GM21529 (cell line): ENCODE results near the gene HYAL2.
"Not testable (repeated sequence)": the region's sequence is repeated elsewhere in the genome, so short reads cannot be mapped to it uniquely, and the experiment has no call there.

Experiments used
- ATAC-seq: cut with Tn5 transposase; IDR thresholded peaks from one replicate; pipeline ENCODE4 v1.9.1; 2021; ENCODE audit not compliant: unreplicated experiment

HYAL2 gene

GRCh38 chr3:50292159-50293078 is 30.1 kb downstream of the HYAL2 start, which contains the start of gene IFRD2:
Gene IFRD2, minus strand, starts transcription at chr3:50292429. Its CDS starts 155 bp downstream, at chr3:50292274.
- ATAC-seq, result peak; percentile 94

DNA sequence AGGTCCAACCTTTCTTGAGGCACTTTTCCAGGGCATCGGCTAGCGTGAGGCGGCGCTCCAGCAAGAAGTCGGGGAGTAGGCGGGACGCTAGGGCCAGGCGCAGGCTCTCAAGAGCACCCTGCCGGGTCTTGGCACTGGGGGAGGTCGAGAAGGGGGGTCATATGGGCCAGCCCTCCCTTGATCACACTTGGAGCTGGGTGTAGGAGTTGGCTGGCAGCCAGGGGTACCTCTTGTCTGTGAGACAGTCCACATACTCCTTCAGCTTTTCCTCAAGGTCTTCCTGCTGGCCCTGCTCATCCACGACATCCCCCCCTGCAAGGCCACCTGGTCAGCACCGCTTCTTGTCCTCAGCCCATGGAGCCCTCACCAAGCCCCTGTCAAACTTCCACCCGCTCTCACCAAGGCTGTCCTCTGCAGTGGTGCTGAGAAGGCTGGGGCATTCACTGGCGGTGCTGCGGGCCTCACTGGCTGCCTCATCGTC is 32.3 kb downstream of the HYAL2 start:
- no peak for ATAC-seq

- no peak for ATAC-seq
Observed at GRCh38 chr3:50289130-50289529, 33.4 kb downstream of the HYAL2 start.

- no peak for ATAC-seq
Observed at GRCh38 chr3:50288387-50289007, 34.0 kb downstream of the HYAL2 start.

GRCh38 chr3:50287262-50287661 is 35.3 kb downstream of the HYAL2 start:
- ATAC-seq, result no peak

- ATAC-seq, result no peak
Observed at GRCh38 chr3:50286322-50287227, 36.0 kb downstream of the HYAL2 start.

DNA sequence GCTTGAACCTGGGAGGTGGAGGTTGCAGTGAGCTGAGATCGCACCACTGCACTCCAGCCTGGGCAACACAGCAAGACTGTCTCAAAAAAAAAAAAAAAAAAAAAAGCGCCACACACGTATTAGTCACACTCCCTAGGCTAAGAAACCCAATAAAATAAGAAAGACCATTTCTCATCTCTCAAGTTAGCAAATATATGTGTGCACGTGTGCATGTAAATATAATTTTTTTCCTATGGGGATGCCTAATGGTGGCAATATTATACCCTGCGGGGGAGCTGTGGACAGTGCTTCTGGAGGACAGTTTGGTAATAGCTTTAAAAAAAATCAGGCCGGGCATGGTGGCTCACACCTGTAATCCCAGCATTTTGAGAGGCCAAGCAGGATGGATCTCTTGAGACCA is 38.4 kb downstream of the HYAL2 start:
- not testable (repeated sequence) for ATAC-seq

- ATAC-seq, result no peak
Observed at GRCh38 chr3:50279255-50280016, 43.1 kb downstream of the HYAL2 start.

DNA sequence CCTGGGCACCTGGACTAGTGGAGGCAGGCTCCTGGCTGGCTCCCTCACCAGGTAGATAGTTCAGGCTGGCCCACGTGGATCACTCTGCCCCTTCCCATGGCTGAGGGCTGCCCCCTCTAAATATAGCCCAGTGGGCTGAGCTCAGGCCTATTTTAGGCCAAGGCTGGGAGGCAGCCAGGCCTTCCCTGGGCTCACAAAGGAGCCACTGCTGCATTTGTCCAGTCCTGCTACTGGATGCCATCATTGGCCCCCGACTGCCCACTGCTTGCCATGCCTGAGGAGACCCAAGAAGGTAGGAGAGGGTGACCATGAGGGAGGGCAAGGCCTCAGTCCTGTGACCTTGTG is 43.7 kb downstream of the HYAL2 start, which contains the start of gene LSMEM2:
Gene LSMEM2 (plus strand): TSS at position 208 of the 345 bp plus-strand sequence. CDS start 27 bp downstream, at position 235.
- ATAC-seq, result no peak

DNA sequence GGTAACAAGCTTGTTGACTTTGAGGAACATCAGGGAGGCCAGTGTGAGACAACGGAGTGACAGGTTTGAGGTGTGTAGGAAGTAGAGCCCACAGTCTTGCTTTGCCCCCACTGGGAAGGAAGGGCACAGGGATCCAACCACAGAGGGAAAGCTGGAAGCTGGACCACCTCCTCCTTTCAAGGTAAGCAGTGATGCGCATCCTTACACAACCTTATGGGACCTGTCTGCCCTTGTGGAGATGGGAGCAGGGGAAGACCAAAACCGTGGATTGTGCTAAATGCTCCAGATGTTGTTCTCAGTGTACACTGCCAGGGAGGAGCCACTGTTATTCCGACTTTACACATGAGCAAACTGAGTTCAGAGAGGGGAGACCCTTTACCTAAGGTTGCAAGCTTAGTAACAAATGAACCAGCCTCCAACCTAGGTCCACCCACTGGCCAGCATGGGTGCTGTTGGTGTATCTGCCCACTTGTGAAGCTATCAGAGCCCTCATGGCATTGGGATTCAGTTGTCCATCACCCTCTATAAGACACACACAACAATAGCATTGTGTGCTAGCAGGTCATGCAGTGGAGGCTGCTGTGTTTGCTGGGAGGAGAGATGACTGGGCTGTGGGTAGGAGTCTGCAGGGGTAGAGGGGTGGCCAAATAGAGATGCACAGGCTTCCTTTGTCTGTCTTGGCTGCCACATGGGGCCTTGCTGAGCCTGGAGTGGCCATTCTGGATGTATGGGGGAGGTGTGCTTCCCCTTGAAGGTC is 44.2 kb downstream of the HYAL2 start:
- ATAC-seq, result no peak

- ATAC-seq, result no peak
Observed at GRCh38 chr3:50276762-50277101, 45.8 kb downstream of the HYAL2 start.

GRCh38 chr3:50275996-50276761 is 46.4 kb downstream of the HYAL2 start:
- ATAC-seq, result no peak

DNA sequence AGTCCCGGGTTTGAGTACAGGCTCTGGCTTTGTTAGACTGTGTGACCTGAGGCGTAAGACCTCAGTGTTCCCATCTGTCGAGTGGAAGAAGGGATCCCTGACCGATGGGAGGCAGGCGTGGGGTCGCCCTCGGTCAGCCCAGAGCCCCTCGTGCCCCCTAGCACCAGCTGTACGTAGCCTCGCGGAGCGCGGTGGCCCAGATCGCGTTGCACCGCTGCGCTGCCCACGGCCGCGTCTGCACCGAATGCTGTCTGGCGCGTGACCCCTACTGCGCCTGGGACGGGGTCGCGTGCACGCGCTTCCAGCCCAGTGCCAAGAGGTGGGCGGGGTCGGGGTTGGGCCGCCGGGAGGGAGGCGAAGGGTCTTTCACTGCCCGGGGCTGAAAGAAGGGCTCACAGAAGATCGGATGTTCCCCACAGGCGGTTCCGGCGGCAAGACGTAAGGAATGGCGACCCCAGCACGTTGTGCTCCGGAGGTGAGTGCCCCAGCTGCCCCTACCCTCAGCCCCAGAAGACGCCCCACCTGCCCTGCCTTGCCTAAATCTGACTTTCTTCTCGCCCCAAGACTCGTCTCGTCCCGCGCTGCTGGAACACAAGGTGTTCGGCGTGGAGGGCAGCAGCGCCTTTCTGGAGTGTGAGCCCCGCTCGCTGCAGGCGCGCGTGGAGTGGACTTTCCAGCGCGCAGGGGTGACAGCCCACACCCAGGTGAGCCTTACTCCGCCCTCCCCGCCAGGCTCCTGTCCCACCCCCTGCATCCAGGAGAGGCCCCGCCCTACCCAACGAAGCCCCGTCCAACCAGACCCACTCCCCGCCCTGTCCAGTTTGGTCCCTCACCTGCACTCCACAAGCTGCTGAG is 47.2 kb downstream of the HYAL2 start:
- ATAC-seq, result no peak

DNA sequence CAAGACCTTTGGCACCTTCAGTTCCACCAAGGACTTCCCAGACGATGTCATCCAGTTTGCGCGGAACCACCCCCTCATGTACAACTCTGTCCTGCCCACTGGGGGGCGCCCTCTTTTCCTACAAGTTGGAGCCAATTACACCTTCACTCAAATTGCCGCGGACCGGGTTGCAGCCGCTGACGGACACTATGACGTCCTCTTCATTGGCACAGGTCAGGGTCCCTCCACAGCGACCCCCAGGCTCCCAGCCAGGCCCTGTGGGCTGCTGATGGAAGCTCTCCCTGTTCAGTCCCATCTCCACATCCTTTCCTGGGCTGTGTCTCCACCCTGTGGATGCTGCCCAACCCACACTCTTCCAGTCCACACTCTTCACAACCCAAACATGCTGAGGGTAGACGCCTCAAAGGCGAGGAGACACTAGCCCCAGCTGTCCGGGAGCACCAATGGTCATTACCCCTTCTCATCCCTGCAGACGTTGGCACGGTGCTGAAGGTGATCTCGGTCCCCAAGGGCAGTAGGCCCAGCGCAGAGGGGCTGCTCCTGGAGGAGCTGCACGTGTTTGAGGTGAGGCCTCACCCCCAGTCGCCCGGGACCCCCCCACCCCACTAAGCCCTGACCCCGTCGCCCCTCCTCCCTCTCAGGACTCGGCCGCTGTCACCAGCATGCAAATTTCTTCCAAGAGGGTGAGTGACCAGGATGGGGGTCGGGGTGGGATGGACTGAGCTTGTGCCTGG is 48.0 kb downstream of the HYAL2 start:
- no peak for ATAC-seq

DNA sequence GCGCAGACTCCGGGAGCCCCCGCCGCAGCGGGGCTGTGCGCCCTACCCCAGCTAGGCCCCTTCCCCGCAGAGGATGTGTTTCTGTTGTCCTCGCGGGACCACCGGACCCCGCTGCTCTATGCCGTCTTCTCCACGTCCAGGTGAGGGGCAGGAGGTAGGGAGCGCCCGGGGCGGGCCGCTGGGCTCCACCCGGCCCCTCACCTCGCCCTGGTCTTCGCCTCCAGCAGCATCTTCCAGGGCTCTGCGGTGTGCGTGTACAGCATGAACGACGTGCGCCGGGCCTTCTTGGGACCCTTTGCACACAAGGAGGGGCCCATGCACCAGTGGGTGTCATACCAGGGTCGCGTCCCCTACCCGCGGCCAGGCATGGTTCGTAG is 48.9 kb downstream of the HYAL2 start:
- no peak for ATAC-seq

- ATAC-seq, result peak; percentile 88
Observed at GRCh38 chr3:50272911-50273688, 49.4 kb downstream of the HYAL2 start.

DNA sequence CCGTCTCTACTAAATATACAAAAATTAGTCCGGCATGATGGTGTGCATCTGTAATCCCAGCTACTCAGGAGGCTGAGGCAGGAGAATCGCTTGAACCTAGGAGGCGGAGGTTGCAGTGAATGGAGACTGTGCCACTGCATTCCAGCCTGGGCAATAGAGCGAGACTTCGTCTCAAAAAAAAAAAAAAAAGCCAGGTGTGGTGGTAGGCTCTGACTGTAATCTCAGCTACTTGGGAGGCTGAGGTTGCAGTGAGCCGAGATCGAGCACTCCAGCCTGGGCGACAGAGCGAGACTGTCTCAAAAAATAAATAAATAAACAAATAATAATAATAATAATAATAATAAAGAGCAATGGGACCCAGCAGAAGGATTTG is 50.0 kb downstream of the HYAL2 start:
- peak; percentile 5 for ATAC-seq
